Activated T-cell treated with anti-CD3 and anti-CD28 coated beads for 1 hour (primary cell): ENCODE measurements around the gene UMOD.

Source experiments
- DNase-seq: peaks from one replicate; pipeline ENCODE4 v3.0.0-alpha.2; 2020; ENCODE audit warnings: low read depth

Gene UMOD

GRCh38 chr16:20300312-20301097 lies 52.0 kb downstream of the UMOD start:
- peak; percentile 0 for DNase-seq

GRCh38 chr16:20298452-20298851 lies 54.1 kb downstream of the UMOD start:
- no peak for DNase-seq

- DNase-seq: no peak
These were observed 61.0 kb downstream of the UMOD start for GRCh38 chr16:20291208-20292206.

- DNase-seq: no peak
These were observed 62.9 kb downstream of the UMOD start for GRCh38 chr16:20289571-20289970.

- no peak for DNase-seq
These were observed 66.5 kb downstream of the UMOD start for GRCh38 chr16:20285993-20286499.
